SU-DHL-6 (cell line): ENCODE data around the gene GGA3.

Source experiments
- H2AFZ ChIP-seq: fragments of 200-600 bp; sonication (generic); 2 replicates; pipeline ENCODE4 v1.6.1; 2014; ENCODE audit warnings: low read depth, mild to moderate bottlenecking, moderate library complexity, mixed read lengths, antibody characterized with exemption, low read length; ENCODE audit not compliant: severe bottlenecking
- H3F3A ChIP-seq: fragments of 200-600 bp; shearing (Covaris generic); 2 replicates; pipeline ENCODE4 v1.6.0; 2016; ENCODE audit warnings: antibody characterized with exemption, mild to moderate bottlenecking; ENCODE audit not compliant: insufficient read depth
- H3K27ac ChIP-seq: fragments of 200-600 bp; sonication (generic); 2 replicates; pipeline ENCODE4 v1.5.1; 2016; ENCODE audit warnings: low read depth, mild to moderate bottlenecking, low read length, moderate library complexity, mixed read lengths
- H3K27me3 ChIP-seq: fragments of 200-600 bp; sonication (generic), shearing (Covaris generic); 2 replicates; pipeline ENCODE4 v1.6.0; 2014; ENCODE audit warnings: mild to moderate bottlenecking, low read length
- H3K36me3 ChIP-seq: fragments of 200-600 bp; sonication (generic); 2 replicates; pipeline ENCODE4 v1.6.1; 2014; ENCODE audit warnings: mild to moderate bottlenecking, low read length, mixed read lengths
- H3K4me2 ChIP-seq: fragments of 300-600, 200-600 bp; shearing (Covaris generic), sonication (generic); 2 replicates; pipeline ENCODE4 v1.6.0; 2014; ENCODE audit warnings: low read length, low read depth, mild to moderate bottlenecking; ENCODE audit not compliant: poor library complexity, severe bottlenecking
- H3K4me3 ChIP-seq: fragments of 200-600 bp; sonication (generic); 2 replicates; pipeline ENCODE4 v1.5.1; 2014; ENCODE audit warnings: antibody characterized with exemption, low read length, mild to moderate bottlenecking, mixed read lengths; ENCODE audit not compliant: insufficient read depth, poor library complexity, severe bottlenecking
- H3K79me2 ChIP-seq: fragments of 200-600 bp; sonication (generic); 2 replicates; pipeline ENCODE4 v1.6.1; 2014; ENCODE audit warnings: mild to moderate bottlenecking, low read length, moderate library complexity; ENCODE audit not compliant: insufficient read depth
- H3K9ac ChIP-seq: fragments of 200-600 bp; sonication (generic); 2 replicates; pipeline ENCODE4 v1.7.0; 2014; ENCODE audit warnings: mild to moderate bottlenecking, low read length
- H3K9me2 ChIP-seq: fragments of 200-600 bp; sonication (generic); replicated peaks from 2 replicates; pipeline ENCODE4 v1.6.1; 2014; ENCODE audit warnings: low read length; ENCODE audit not compliant: insufficient read depth
- H3K9me3 ChIP-seq: fragments of 200-600 bp; sonication (generic); 2 replicates; pipeline ENCODE4 v1.6.1; 2014; ENCODE audit warnings: low read length, mixed read lengths; ENCODE audit not compliant: insufficient read depth
- H4K20me1 ChIP-seq: fragments of 200-600 bp; sonication (generic); 2 replicates; pipeline ENCODE4 v1.6.1; 2014; ENCODE audit warnings: low read depth, mild to moderate bottlenecking, antibody characterized with exemption, low read length, moderate library complexity, mixed read lengths
- CTCF ChIP-seq: fragments of 200-600 bp; sonication (generic); IDR thresholded peaks from one replicate; pipeline ENCODE4 v1.5.1; 2017; ENCODE audit warnings: antibody characterized with exemption, mild to moderate bottlenecking, low read length, moderate library complexity; ENCODE audit not compliant: insufficient read depth, poor library complexity, severe bottlenecking
- EZH2phosphoT487 ChIP-seq: fragments of 200-600 bp; sonication (generic), shearing (Covaris generic); conservative IDR thresholded peaks from 2 replicates; pipeline ENCODE4 v1.6.1; 2018; ENCODE audit warnings: mild to moderate bottlenecking, antibody characterized with exemption, low read length, moderate library complexity, mixed read lengths

The GGA3 gene

GRCh38 chr17:75241996-75242460, 19.4 kb downstream of the GGA3 start:
- Histone ChIP-seq H3K9me3 (no peaks in the 10 kb centered on the region), H3K4me2 (no peak overlapping the region), H4K20me1 (no peaks in the 10 kb centered on the region), H3K9ac (no peak overlapping the region), H3K79me2 (0 out of 2 replicates have a peak, but pooled peaks cover 4% of the 10 kb centered on the region), H2AFZ (no peak overlapping the region), H3K4me3 (no peak overlapping the region), H3K27ac (no peak overlapping the region), H3K27me3 (no peaks in the 10 kb centered on the region), H3K9me2 (no peaks in the 10 kb centered on the region), H3K36me3 (no peaks in the 10 kb centered on the region), H3F3A (peaks cover 6% of the 10 kb centered on the region; the same call in 1 of the 2 replicates)
- TF ChIP-seq CTCF = no peak
- TF ChIP-seq EZH2phosphoT487 = no peak

GRCh38 chr17:75241502-75241901, 19.9 kb downstream of the GGA3 start:
- Histone ChIP-seq H3K36me3 (no peaks in the 10 kb centered on the region), H3K4me3 (no peak overlapping the region), H3K27me3 (no peaks in the 10 kb centered on the region), H3K4me2 (no peak overlapping the region), H3K9me2 (no peaks in the 10 kb centered on the region), H2AFZ (no peak overlapping the region), H3K9ac (no peak overlapping the region), H3F3A (peaks cover 6% of the 10 kb centered on the region; the same call in 1 of the 2 replicates), H3K27ac (no peak overlapping the region), H3K9me3 (no peaks in the 10 kb centered on the region), H4K20me1 (no peaks in the 10 kb centered on the region), H3K79me2 (no peaks in the 10 kb centered on the region)
- TF ChIP-seq EZH2phosphoT487 (no peak), CTCF (no peak)

GRCh38 chr17:75241143-75241430, 20.3 kb downstream of the GGA3 start:
- Histone ChIP-seq H3K9ac (no peak overlapping the region), H3K4me3 (no peak overlapping the region), H3K36me3 (no peaks in the 10 kb centered on the region)

More at GRCh38 chr17:75241143-75241430, 20.3 kb downstream of the GGA3 start:
- no peaks in the 10 kb centered on the region for H3K79me2 ChIP-seq
- peaks cover 6% of the 10 kb centered on the region; the same call in 1 of the 2 replicates for H3F3A ChIP-seq
- no peaks in the 10 kb centered on the region for H3K9me2 ChIP-seq
- H3K4me2 ChIP-seq = no peak overlapping the region
- no peaks in the 10 kb centered on the region for H4K20me1 ChIP-seq
- no peaks in the 10 kb centered on the region for H3K27me3 ChIP-seq
- H2AFZ ChIP-seq = no peak overlapping the region
- no peak overlapping the region for H3K27ac ChIP-seq
- no peaks in the 10 kb centered on the region for H3K9me3 ChIP-seq
- TF ChIP-seq CTCF = no peak
- TF ChIP-seq EZH2phosphoT487 = no peak
